OCI-LY7 (cell line): Measurements from ENCODE around the gene ZNF148.

Experiments
- EZH2phosphoT487 ChIP-seq: fragments of 200-600 bp; sonication (generic); IDR thresholded peaks from 2 replicates; pipeline ENCODE4 v1.6.1; 2018; ENCODE audit warnings: low read depth, borderline replicate concordance, mild to moderate bottlenecking, mixed run types, antibody characterized with exemption, low read length, moderate library complexity, mixed read lengths
- TF ChIP-seq, protein P1 (sequence below): fragments of 200-600 bp; sonication (generic); conservative IDR thresholded peaks from 2 replicates; pipeline ENCODE4 v1.5.1; 2014; ENCODE audit warnings: mild to moderate bottlenecking, antibody characterized with exemption, low read length, moderate library complexity, mixed read lengths

DNA sequence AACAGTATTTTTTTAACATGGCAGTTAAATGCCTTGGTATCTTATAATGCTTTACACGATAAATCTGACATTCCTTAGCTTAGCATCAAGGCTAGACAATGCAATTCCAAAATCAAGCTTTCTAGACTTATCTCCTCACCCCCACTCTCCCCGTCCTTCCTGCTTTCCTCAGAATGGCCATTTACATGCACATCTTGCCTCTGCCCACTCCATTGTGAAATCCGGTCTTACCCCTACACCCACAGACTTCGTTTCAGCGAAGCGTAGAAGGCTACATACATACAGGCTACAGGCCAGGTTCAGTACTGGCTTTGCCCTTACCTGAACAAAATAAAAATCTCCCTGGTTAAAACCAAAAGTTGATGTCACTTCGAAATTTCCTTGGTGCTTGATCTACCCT lies 104.0 kb downstream of the ZNF148 start:
- TF ChIP-seq, protein P1, sequence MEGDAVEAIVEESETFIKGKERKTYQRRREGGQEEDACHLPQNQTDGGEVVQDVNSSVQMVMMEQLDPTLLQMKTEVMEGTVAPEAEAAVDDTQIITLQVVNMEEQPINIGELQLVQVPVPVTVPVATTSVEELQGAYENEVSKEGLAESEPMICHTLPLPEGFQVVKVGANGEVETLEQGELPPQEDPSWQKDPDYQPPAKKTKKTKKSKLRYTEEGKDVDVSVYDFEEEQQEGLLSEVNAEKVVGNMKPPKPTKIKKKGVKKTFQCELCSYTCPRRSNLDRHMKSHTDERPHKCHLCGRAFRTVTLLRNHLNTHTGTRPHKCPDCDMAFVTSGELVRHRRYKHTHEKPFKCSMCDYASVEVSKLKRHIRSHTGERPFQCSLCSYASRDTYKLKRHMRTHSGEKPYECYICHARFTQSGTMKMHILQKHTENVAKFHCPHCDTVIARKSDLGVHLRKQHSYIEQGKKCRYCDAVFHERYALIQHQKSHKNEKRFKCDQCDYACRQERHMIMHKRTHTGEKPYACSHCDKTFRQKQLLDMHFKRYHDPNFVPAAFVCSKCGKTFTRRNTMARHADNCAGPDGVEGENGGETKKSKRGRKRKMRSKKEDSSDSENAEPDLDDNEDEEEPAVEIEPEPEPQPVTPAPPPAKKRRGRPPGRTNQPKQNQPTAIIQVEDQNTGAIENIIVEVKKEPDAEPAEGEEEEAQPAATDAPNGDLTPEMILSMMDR: no peak
- no peak for TF ChIP-seq EZH2phosphoT487
